Ishikawa (cell line): Measurements from ENCODE around the gene OR10A4.

Experiments
- CEBPB ChIP-seq: IDR thresholded peaks from 2 replicates; pipeline ENCODE4 v1.6.1; 2012
- CREB1 ChIP-seq: IDR thresholded peaks from 2 replicates; pipeline ENCODE4 v1.6.1; 2012; ENCODE audit warnings: low read depth
- EGR1 ChIP-seq: IDR thresholded peaks from 2 replicates; pipeline ENCODE4 v1.6.1; 2012
- EP300 ChIP-seq: IDR thresholded peaks from 2 replicates; pipeline ENCODE4 v1.6.1; 2012; ENCODE audit warnings: borderline replicate concordance
- FOXM1 ChIP-seq: IDR thresholded peaks from 2 replicates; pipeline ENCODE4 v1.6.1; 2012; ENCODE audit warnings: low read depth, borderline replicate concordance
- MAX ChIP-seq: IDR thresholded peaks from 2 replicates; pipeline ENCODE4 v1.6.1; 2012
- NFIC ChIP-seq: IDR thresholded peaks from 2 replicates; pipeline ENCODE4 v1.6.1; 2012
- RAD21 ChIP-seq: IDR thresholded peaks from 2 replicates; pipeline ENCODE4 v1.6.1; 2012; ENCODE audit warnings: low read depth
- REST ChIP-seq: IDR thresholded peaks from 2 replicates; pipeline ENCODE4 v1.6.1; 2012; ENCODE audit warnings: low read depth, mild to moderate bottlenecking
- TAF1 ChIP-seq: IDR thresholded peaks from 2 replicates; pipeline ENCODE4 v1.6.1; 2012; ENCODE audit warnings: low read depth, mild to moderate bottlenecking
- TCF12 ChIP-seq: IDR thresholded peaks from 2 replicates; pipeline ENCODE4 v1.6.1; 2012; ENCODE audit warnings: low read depth
- TEAD4 ChIP-seq: IDR thresholded peaks from 2 replicates; pipeline ENCODE4 v1.6.1; 2012
- YY1 ChIP-seq: IDR thresholded peaks from 2 replicates; pipeline ENCODE4 v1.6.1; 2012; ENCODE audit warnings: low read depth
- ZBTB7A ChIP-seq: IDR thresholded peaks from 2 replicates; pipeline ENCODE4 v1.6.1; 2012; ENCODE audit warnings: low read depth
- TF ChIP-seq, protein P1 (sequence below): IDR thresholded peaks from 2 replicates; pipeline ENCODE4 v1.6.1; 2012

The OR10A4 gene

GRCh38 chr11:6841694-6842093, 34.7 kb upstream of the OR10A4 start:
- no peak for TF ChIP-seq EGR1
- TF ChIP-seq TCF12 = no peak
- TF ChIP-seq FOXM1 = no peak
- no peak for TF ChIP-seq YY1

GRCh38 chr11:6843670-6844069, 32.8 kb upstream of the OR10A4 start:
- TF ChIP-seq TAF1 (no peak), NFIC (no peak), ZBTB7A (no peak), FOXM1 (no peak), RAD21 (no peak), TEAD4 (no peak), EGR1 (no peak), REST (no peak), TCF12 (no peak), EP300 (no peak)
- TF ChIP-seq, protein P1, sequence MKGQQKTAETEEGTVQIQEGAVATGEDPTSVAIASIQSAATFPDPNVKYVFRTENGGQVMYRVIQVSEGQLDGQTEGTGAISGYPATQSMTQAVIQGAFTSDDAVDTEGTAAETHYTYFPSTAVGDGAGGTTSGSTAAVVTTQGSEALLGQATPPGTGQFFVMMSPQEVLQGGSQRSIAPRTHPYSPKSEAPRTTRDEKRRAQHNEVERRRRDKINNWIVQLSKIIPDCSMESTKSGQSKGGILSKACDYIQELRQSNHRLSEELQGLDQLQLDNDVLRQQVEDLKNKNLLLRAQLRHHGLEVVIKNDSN = no peak

GRCh38 chr11:6844356-6844755, 32.1 kb upstream of the OR10A4 start:
- TF ChIP-seq EGR1 = no peak
- no peak for TF ChIP-seq TAF1
- no peak for TF ChIP-seq YY1
- TF ChIP-seq, protein P1 = no peak
- TF ChIP-seq MAX = no peak
- TF ChIP-seq TEAD4 = no peak
- TF ChIP-seq NFIC = no peak
- TF ChIP-seq CREB1 = no peak
- TF ChIP-seq EP300 = no peak
- TF ChIP-seq FOXM1 = no peak
- no peak for TF ChIP-seq CEBPB
- TF ChIP-seq REST = no peak
- TF ChIP-seq RAD21 = no peak
- TF ChIP-seq TCF12 = no peak
- TF ChIP-seq ZBTB7A = no peak

DNA sequence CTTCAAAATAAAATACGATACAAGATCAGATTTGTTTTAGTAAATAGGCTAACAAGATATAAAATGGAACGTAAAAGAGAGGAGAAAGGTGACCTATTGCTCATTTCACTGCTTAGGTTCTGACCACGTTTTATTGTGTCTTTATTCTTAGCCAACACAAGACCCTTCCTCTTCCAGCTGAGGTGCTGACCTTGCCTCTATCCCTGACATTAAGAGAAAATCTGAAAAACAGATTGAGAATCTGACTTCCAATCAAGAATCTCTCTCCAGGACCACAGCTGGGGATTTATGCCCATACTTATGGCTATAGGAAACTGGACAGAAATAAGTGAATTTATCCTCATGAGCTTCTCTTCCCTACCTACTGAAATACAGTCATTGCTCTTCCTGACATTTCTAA, 31.0 kb upstream of the OR10A4 start, which contains the start of gene OR10A5:
Gene OR10A5, plus strand, starts transcription at position 301 of the 400 bp plus-strand sequence. Its CDS starts 0 bp downstream, at position 301.
- TF ChIP-seq YY1 (no peak), EGR1 (no peak), RAD21 (no peak), MAX (no peak), EP300 (no peak), TEAD4 (no peak), TCF12 (no peak), TAF1 (no peak), NFIC (no peak), CEBPB (no peak), FOXM1 (no peak), ZBTB7A (no peak)
- TF ChIP-seq, protein P1 = no peak

GRCh38 chr11:6850526-6850925, 25.9 kb upstream of the OR10A4 start:
- TF ChIP-seq, protein P1 = no peak
- TF ChIP-seq TEAD4 (no peak), CREB1 (no peak), EGR1 (no peak), NFIC (no peak), CEBPB (no peak), ZBTB7A (no peak), EP300 (no peak), YY1 (no peak)
